HCT116 (cell line): ENCODE data around the gene SGMS1.

Experiments used
- EZH2 ChIP-seq: fragments of 200-600 bp; sonication (generic); IDR thresholded peaks from 2 replicates; pipeline ENCODE4 v1.6.1; 2017; ENCODE audit warnings: antibody characterized with exemption, mixed run types
- MAX ChIP-seq: IDR thresholded peaks from 2 replicates; pipeline ENCODE4 v1.6.1; 2012
- POLR2A ChIP-seq: IDR thresholded peaks from 2 replicates; pipeline ENCODE4 v1.7.0; 2011; ENCODE audit warnings: borderline replicate concordance; ENCODE audit not compliant: insufficient read depth, insufficient read length; ENCODE audit errors: extremely low read depth
- SIN3A ChIP-seq: IDR thresholded peaks from 2 replicates; pipeline ENCODE4 v1.6.1; 2012; ENCODE audit warnings: low read depth
- TF ChIP-seq, protein P1 (sequence below), 3 experiments: fragments of 200-600 bp in 1 of 3; sonication (generic) in 1 of 3; IDR thresholded peaks in 2 of 3; conservative IDR thresholded peaks in 1 of 3; 2 replicates each; pipeline ENCODE4 v1.5.1; 2012 to 2017; ENCODE audit warnings: low read depth in 2 of 3, low read length in 2 of 3, antibody characterized with exemption in 1 of 3, borderline replicate concordance in 1 of 3, control low read depth in 1 of 3, mild to moderate bottlenecking in 1 of 3, mixed read lengths in 1 of 3, mixed run types in 1 of 3, moderate library complexity in 1 of 3; ENCODE audit not compliant: insufficient read depth in 1 of 3

- no peak for TF ChIP-seq MAX
- TF ChIP-seq EZH2: no peak
- TF ChIP-seq, protein P1, sequence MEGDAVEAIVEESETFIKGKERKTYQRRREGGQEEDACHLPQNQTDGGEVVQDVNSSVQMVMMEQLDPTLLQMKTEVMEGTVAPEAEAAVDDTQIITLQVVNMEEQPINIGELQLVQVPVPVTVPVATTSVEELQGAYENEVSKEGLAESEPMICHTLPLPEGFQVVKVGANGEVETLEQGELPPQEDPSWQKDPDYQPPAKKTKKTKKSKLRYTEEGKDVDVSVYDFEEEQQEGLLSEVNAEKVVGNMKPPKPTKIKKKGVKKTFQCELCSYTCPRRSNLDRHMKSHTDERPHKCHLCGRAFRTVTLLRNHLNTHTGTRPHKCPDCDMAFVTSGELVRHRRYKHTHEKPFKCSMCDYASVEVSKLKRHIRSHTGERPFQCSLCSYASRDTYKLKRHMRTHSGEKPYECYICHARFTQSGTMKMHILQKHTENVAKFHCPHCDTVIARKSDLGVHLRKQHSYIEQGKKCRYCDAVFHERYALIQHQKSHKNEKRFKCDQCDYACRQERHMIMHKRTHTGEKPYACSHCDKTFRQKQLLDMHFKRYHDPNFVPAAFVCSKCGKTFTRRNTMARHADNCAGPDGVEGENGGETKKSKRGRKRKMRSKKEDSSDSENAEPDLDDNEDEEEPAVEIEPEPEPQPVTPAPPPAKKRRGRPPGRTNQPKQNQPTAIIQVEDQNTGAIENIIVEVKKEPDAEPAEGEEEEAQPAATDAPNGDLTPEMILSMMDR (IDR thresholded peaks at IDR 0.05 in 2 of 3, conservative IDR thresholded peaks at IDR 0.05 in 1 of 3; ENCODE audit: borderline replicate concordance in 1 of 3, insufficient read depth in 1 of 3, low read depth in 2 of 3, low read length in 2 of 3): no peak
- no peak for TF ChIP-seq SIN3A
- TF ChIP-seq POLR2A: no peak
These were observed 323.6 kb downstream of the SGMS1 start for GRCh38 chr10:50299948-50300669.
